ENCODE results near the gene RNH1. TPM values are rescaled to one million over a fixed set of nuclear protein-coding genes. Genes with fewer than 3 reads are reported as not detected.

The RNH1 gene
- total RNA-seq, 2 donors from 2014 or later = 42.7 to 43.2 TPM

DNA sequence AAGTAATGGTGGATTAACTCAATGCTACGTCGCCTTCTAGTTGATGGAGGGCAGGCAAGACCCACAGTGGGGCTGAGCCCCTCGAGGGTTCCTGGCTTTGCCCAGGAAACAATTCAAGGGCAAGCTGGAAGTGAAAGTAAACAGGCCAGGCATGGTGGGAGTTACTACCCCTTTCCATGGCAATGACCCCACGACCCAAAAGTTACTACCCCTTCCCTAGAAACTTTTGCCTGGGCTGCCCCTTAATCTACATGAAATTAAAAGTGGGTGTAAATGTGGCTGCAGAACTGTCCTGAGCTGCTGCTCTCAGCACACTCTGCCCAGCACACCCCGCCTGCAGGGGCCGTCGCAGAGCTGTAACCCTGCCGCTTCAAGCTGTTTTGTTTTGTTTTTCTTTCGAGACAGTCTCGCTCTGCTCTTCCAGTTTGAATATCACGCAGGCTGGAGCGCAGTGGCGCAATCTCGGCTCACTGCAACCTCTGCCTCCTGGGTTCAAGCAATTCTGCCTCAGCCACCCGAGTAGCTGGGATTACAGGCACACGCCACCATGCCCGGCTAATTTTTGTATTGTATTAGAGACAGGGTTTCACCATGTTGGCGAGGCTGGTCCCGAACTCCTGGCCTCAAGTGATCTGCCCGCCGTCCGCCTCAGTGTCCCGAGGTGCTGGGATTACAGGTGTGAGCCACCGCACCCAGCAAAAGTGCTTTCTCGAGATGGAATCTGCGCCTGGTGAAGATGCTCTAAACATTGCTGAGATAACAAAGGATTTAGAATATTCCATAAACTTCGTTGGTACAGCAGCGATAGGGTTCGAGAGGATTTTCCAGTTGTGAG is 5.9 kb upstream of the RNH1 start:
- Histone ChIP-seq H3K4me1 (ENCODE audit: control insufficient read depth, insufficient read depth, low read length) (no peaks in the 10 kb centered on the region), H3K4me3 (ENCODE audit: low read length) (no peak overlapping the region), H3K27me3 (ENCODE audit: control insufficient read depth, insufficient read depth, low read length, poor library complexity, severe bottlenecking) (no peaks in the 10 kb centered on the region), H3K27ac (ENCODE audit: low read depth, low read length) (no peak overlapping the region), H3K9ac (ENCODE audit: extremely low read depth, low read length, poor library complexity, severe bottlenecking) (no peak overlapping the region), H3K36me3 (ENCODE audit: control insufficient read depth, insufficient read depth, low read length) (peaks cover 21% of the 10 kb centered on the region), H3K9me3 (ENCODE audit: control insufficient read depth, low read length) (peaks cover 11% of the 10 kb centered on the region)
- H3K27ac Mint-ChIP-seq = no peak overlapping the region
- no peak for DNase-seq
- no peaks in the 10 kb centered on the region for H3K27me3 Mint-ChIP-seq (ENCODE audit: insufficient read depth)
- H3K4me1 Mint-ChIP-seq = no peaks in the 10 kb centered on the region
- H3K4me3 Mint-ChIP-seq = no peak overlapping the region
- peaks cover 58% of the 10 kb centered on the region for H3K36me3 Mint-ChIP-seq (ENCODE audit: low read depth)
- TF ChIP-seq, protein P1, sequence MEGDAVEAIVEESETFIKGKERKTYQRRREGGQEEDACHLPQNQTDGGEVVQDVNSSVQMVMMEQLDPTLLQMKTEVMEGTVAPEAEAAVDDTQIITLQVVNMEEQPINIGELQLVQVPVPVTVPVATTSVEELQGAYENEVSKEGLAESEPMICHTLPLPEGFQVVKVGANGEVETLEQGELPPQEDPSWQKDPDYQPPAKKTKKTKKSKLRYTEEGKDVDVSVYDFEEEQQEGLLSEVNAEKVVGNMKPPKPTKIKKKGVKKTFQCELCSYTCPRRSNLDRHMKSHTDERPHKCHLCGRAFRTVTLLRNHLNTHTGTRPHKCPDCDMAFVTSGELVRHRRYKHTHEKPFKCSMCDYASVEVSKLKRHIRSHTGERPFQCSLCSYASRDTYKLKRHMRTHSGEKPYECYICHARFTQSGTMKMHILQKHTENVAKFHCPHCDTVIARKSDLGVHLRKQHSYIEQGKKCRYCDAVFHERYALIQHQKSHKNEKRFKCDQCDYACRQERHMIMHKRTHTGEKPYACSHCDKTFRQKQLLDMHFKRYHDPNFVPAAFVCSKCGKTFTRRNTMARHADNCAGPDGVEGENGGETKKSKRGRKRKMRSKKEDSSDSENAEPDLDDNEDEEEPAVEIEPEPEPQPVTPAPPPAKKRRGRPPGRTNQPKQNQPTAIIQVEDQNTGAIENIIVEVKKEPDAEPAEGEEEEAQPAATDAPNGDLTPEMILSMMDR (conservative IDR thresholded peaks at IDR 0.05) = no peak
- 93% methylated on average over 26 to 29 of the region's 29 CpGs for WGBS, 2 experiments (ENCODE audit: insufficient coverage in 1 of 2, insufficient read length in 1 of 2)
- H3K9me3 Mint-ChIP-seq = peaks cover 19% of the 10 kb centered on the region

DNA sequence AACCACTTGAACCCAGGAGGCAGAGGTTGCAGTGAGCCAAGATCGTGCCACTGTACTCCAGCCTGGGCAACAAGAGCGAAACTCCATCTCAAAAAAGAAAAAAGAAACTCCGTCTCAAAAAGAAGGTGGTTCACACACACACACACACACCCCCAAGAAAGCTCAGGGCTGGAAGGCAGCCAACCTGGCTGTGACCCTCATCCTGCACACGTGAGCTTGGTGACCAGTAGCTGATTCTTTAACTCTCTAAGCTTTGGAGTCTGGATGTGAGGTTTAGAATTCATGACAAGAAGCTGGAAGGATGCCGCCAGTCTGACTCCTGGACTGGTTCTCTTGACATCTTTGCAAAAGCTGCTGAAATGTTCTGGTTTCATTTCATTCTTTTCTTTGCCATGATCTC is 1.9 kb upstream of the RNH1 start:
- H3K9ac ChIP-seq (ENCODE audit: extremely low read depth, low read length, poor library complexity, severe bottlenecking) = no peak overlapping the region
- Mint-ChIP-seq H3K4me3 (peak overlapping the region; percentile 90), H3K9me3 (no peaks in the 10 kb centered on the region), H3K27ac (no peak overlapping the region), H3K36me3 (ENCODE audit: low read depth) (peaks cover 35% of the 10 kb centered on the region), H3K27me3 (ENCODE audit: insufficient read depth) (peaks cover 2% of the 10 kb centered on the region), H3K4me1 (no peaks in the 10 kb centered on the region)
- no peak overlapping the region for H3K4me3 ChIP-seq (ENCODE audit: low read length)
- 98 to 100% methylated on average over 1 to 5 of the region's 5 CpGs for WGBS, 2 experiments (ENCODE audit: insufficient coverage in 1 of 2, insufficient read length in 1 of 2)
- H3K27me3 ChIP-seq (ENCODE audit: control insufficient read depth, insufficient read depth, low read length, poor library complexity, severe bottlenecking) = no peaks in the 10 kb centered on the region
- H3K9me3 ChIP-seq (ENCODE audit: control insufficient read depth, low read length) = no peaks in the 10 kb centered on the region
- H3K36me3 ChIP-seq (ENCODE audit: control insufficient read depth, insufficient read depth, low read length) = peaks cover 15% of the 10 kb centered on the region
- no peak overlapping the region for H3K27ac ChIP-seq (ENCODE audit: low read depth, low read length)
- no peak for DNase-seq
- H3K4me1 ChIP-seq (ENCODE audit: control insufficient read depth, insufficient read depth, low read length) = no peaks in the 10 kb centered on the region
- TF ChIP-seq, protein P1 (conservative IDR thresholded peaks at IDR 0.05) = no peak

DNA sequence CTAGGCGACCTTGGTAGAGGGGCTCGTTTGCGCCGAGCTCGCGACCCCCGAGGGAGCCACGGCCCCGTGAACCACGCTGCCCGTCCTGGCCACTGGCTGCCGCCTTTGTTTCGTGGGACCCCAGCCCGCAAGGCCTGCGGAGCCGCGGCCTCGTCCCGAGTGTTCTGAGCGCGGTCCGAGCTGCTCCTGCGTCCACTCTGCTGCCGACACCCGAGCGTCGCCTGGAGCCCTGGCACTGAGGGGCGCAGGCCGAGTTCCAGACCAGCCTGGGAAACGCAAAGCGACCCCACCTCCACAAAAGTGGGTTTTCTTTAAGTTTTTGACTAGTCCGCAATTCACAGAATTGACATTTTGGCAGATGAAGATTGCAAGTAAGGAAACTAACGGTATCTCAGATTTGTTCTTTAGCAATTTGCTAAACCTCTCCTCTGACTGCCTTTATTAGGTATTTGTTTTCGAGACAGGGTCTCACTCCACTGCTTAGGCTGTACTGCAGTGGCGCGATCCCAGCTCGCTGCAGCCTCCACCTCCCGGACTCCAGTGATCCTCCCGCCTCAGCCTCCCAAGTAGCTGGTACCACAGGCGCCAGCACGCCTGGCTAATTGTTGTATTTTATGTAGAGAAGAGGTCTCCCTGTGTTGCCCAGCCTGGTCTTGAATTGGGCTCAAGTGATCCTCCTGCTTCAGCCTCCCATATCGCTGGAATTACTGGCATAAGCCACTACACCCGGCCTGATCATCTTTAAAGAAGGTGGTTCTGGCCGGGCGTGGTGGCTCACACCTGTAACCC is 879 bp upstream of the RNH1 start:
- DNase-seq = no peak
- Histone ChIP-seq H3K9ac (ENCODE audit: extremely low read depth, low read length, poor library complexity, severe bottlenecking) (peak overlapping the region; percentile 65), H3K27ac (ENCODE audit: low read depth, low read length) (peak overlapping the region; percentile 77), H3K4me3 (ENCODE audit: low read length) (peak overlapping the region; percentile 84), H3K9me3 (ENCODE audit: control insufficient read depth, low read length) (no peaks in the 10 kb centered on the region), H3K27me3 (ENCODE audit: control insufficient read depth, insufficient read depth, low read length, poor library complexity, severe bottlenecking) (no peaks in the 10 kb centered on the region), H3K36me3 (ENCODE audit: control insufficient read depth, insufficient read depth, low read length) (peaks cover 12% of the 10 kb centered on the region), H3K4me1 (ENCODE audit: control insufficient read depth, insufficient read depth, low read length) (no peaks in the 10 kb centered on the region)
- Mint-ChIP-seq H3K27me3 (ENCODE audit: insufficient read depth) (peaks cover 2% of the 10 kb centered on the region), H3K36me3 (ENCODE audit: low read depth) (peaks cover 28% of the 10 kb centered on the region), H3K9me3 (no peaks in the 10 kb centered on the region), H3K27ac (peak overlapping the region; percentile 30), H3K4me3 (peak overlapping the region; percentile 90), H3K4me1 (no peaks in the 10 kb centered on the region)
- WGBS, 2 experiments (ENCODE audit: insufficient coverage in 1 of 2, insufficient read length in 1 of 2) = 40 to 49% methylated on average over 30 to 45 of the region's 45 CpGs
- TF ChIP-seq, protein P1 (conservative IDR thresholded peaks at IDR 0.05) = no peak

All from endodermal cell (in vitro differentiated cells).